Caki2 (cell line): Measurements from ENCODE around the gene ARL5A. TPM values are rescaled to one million over a fixed set of nuclear protein-coding genes. Genes with fewer than 3 reads are reported as not detected.

Experiments
- DNase-seq: peaks from one replicate; pipeline ENCODE4 v3.0.0-alpha.2; 2015; ENCODE audit warnings: low read depth
- in situ Hi-C: cut with HindIII; loops from 2 replicates; pipeline ENCODE4 v1.10.0; 2016; ENCODE audit warnings: low sequenced_read_pairs, low pct_unique_long_range_greater_than_20kb, mixed read lengths
- total RNA-seq: library from RNA; depleted of rRNA; stranded (reverse); fragments of >200 nt; shearing (Covaris generic); gene quantifications from 2 replicates; pipeline ENCODE4 v1.2.3, GENCODE V29; 2014; ENCODE audit warnings: low replicate concordance

The ARL5A gene
- total RNA-seq, 1 experiment from 2014 or later, result 49.7 TPM

GRCh38 chr2:151842830-151843690, 14.8 kb upstream of the ARL5A start:
- DNase-seq, result no peak
- in situ Hi-C loops, result no loop called here

GRCh38 chr2:151841047-151841424, 12.8 kb upstream of the ARL5A start:
- no peak for DNase-seq
- in situ Hi-C loops, result no loop called here

GRCh38 chr2:151840216-151841046, 12.2 kb upstream of the ARL5A start:
- DNase-seq, result no peak
- in situ Hi-C loops, result no loop called here

- in situ Hi-C loops, result no loop called here
- DNase-seq, result no peak
Observed at GRCh38 chr2:151837926-151838325, 9.7 kb upstream of the ARL5A start.

GRCh38 chr2:151833984-151834383, 5.8 kb upstream of the ARL5A start:
- in situ Hi-C loops, result no loop called here
- no peak for DNase-seq

- in situ Hi-C loops, result no loop called here
Observed at GRCh38 chr2:151830961-151831360, 2.7 kb upstream of the ARL5A start.

GRCh38 chr2:151828890-151829324, 686 bp upstream of the ARL5A start:
- in situ Hi-C loops, result no loop called here

More at GRCh38 chr2:151830961-151831360, 2.7 kb upstream of the ARL5A start:
- DNase-seq, result no peak

GRCh38 chr2:151827564-151828142, 568 bp downstream of the ARL5A start:
- in situ Hi-C loops, result no loop called here
- DNase-seq, result peak; percentile 21

More at GRCh38 chr2:151828890-151829324, 686 bp upstream of the ARL5A start:
- no peak for DNase-seq

GRCh38 chr2:151826737-151827157, 1.5 kb downstream of the ARL5A start:
- DNase-seq, result no peak
- in situ Hi-C loops, result no loop called here

GRCh38 chr2:151824886-151825285, 3.3 kb downstream of the ARL5A start:
- in situ Hi-C loops, result no loop called here
- DNase-seq, result no peak

GRCh38 chr2:151823651-151824050, 4.6 kb downstream of the ARL5A start:
- no peak for DNase-seq
- in situ Hi-C loops, result no loop called here

- in situ Hi-C loops, result no loop called here
- DNase-seq, result no peak
Observed at GRCh38 chr2:151819920-151820319, 8.3 kb downstream of the ARL5A start.

GRCh38 chr2:151817929-151818328, 10.3 kb downstream of the ARL5A start:
- in situ Hi-C loops, result no loop called here
- no peak for DNase-seq

GRCh38 chr2:151816843-151817242, 11.4 kb downstream of the ARL5A start:
- in situ Hi-C loops, result no loop called here
- no peak for DNase-seq

- in situ Hi-C loops, result no loop called here
- no peak for DNase-seq
Observed at GRCh38 chr2:151815821-151816489, 12.3 kb downstream of the ARL5A start.

GRCh38 chr2:151810489-151810888, 17.7 kb downstream of the ARL5A start:
- in situ Hi-C loops, result no loop called here

GRCh38 chr2:151809073-151809383, 19.2 kb downstream of the ARL5A start:
- in situ Hi-C loops, result no loop called here
- DNase-seq, result no peak

More at GRCh38 chr2:151810489-151810888, 17.7 kb downstream of the ARL5A start:
- DNase-seq, result no peak

- in situ Hi-C loops, result no loop called here
- no peak for DNase-seq
Observed at GRCh38 chr2:151808258-151809072, 19.8 kb downstream of the ARL5A start.
